Neural cell (in vitro differentiated cells): ENCODE results near the gene PRKAG2. TPM values are rescaled to one million over a fixed set of nuclear protein-coding genes. Genes with fewer than 3 reads are reported as not detected.

ENCODE experiments used
- H2AFZ ChIP-seq: fragments of 200-600, 300-800 bp; sonication (generic), shearing (Covaris generic); 2 replicates; pipeline ENCODE4 v1.6.0; 2014; ENCODE audit warnings: low read depth, mild to moderate bottlenecking, antibody characterized with exemption, low read length, moderate library complexity
- H3F3A ChIP-seq: fragments of 200-600 bp; shearing (Covaris generic); 2 replicates; pipeline ENCODE4 v1.6.1; 2016; ENCODE audit warnings: mild to moderate bottlenecking, moderate library complexity, mixed read lengths, antibody characterized with exemption, low read length; ENCODE audit not compliant: insufficient read depth, poor library complexity, severe bottlenecking
- H3K27ac ChIP-seq: fragments of 200-600, 300-800 bp; sonication (generic), shearing (Covaris generic); 2 replicates; pipeline ENCODE4 v1.5.1; 2014; ENCODE audit warnings: mild to moderate bottlenecking, low read length, moderate library complexity
- H3K27me3 ChIP-seq: fragments of 300-800, 200-600 bp; sonication (generic), shearing (Covaris generic); 2 replicates; pipeline ENCODE4 v1.6.0; 2014; ENCODE audit warnings: mild to moderate bottlenecking, low read depth, low read length, moderate library complexity; ENCODE audit not compliant: insufficient read depth
- H3K36me3 ChIP-seq: fragments of 300-800, 200-600 bp; sonication (generic), shearing (Covaris generic); 2 replicates; pipeline ENCODE4 v1.5.1; 2014; ENCODE audit warnings: mild to moderate bottlenecking, antibody characterized with exemption, low read length, moderate library complexity; ENCODE audit not compliant: insufficient read depth
- H3K4me2 ChIP-seq: fragments of 300-800, 200-600 bp; sonication (generic), shearing (Covaris generic); 2 replicates; pipeline ENCODE4 v1.6.0; 2014; ENCODE audit warnings: mild to moderate bottlenecking, low read length
- H3K4me3 ChIP-seq: fragments of 300-800, 200-600 bp; sonication (generic), shearing (Covaris generic); 2 replicates; pipeline ENCODE4 v1.5.1; 2014; ENCODE audit warnings: mild to moderate bottlenecking, low read length, moderate library complexity
- H3K79me2 ChIP-seq: fragments of 200-600 bp; shearing (Covaris generic); replicated peaks from 2 replicates; pipeline ENCODE4 v1.6.0; 2014; ENCODE audit warnings: mild to moderate bottlenecking, low read length, moderate library complexity; ENCODE audit not compliant: insufficient read depth
- H3K9ac ChIP-seq: fragments of 300-800, 200-600 bp; sonication (generic), shearing (Covaris generic); 2 replicates; pipeline ENCODE4 v1.6.1; 2016; ENCODE audit warnings: mild to moderate bottlenecking, low read length, mixed read lengths
- H3K9me2 ChIP-seq: fragments of 200-600 bp; shearing (Covaris generic); 2 replicates; pipeline ENCODE4 v1.6.1; 2016; ENCODE audit warnings: mild to moderate bottlenecking, low read length, mixed read lengths; ENCODE audit not compliant: insufficient read depth
- H3K9me3 ChIP-seq: fragments of 200-600, 300-800 bp; sonication (generic), shearing (Covaris generic); 2 replicates; pipeline ENCODE4 v1.6.1; 2016; ENCODE audit warnings: mild to moderate bottlenecking, mixed run types, low read length, moderate library complexity, mixed read lengths
- H4K20me1 ChIP-seq: fragments of 200-600 bp; shearing (Covaris generic); 2 replicates; pipeline ENCODE4 v1.6.1; 2016; ENCODE audit warnings: mild to moderate bottlenecking, mixed run types; ENCODE audit not compliant: insufficient read depth
- EP300 ChIP-seq: fragments of 450-650 bp; conservative IDR thresholded peaks from 2 replicates; pipeline ENCODE4 v1.6.1; 2014; ENCODE audit warnings: antibody characterized with exemption, mild to moderate bottlenecking, moderate library complexity; ENCODE audit not compliant: poor library complexity, severe bottlenecking
- POLR2AphosphoS5 ChIP-seq: IDR thresholded peaks from 2 replicates; pipeline ENCODE4 v1.6.1; 2012
- polyA plus RNA-seq: library from polyadenylated mRNA; depleted of rRNA; stranded (reverse); fragments of >200 nt; gene quantifications from 2 replicates; pipeline ENCODE4 v1.2.3, GENCODE V29; 2014
- TF ChIP-seq, protein P1 (sequence below): IDR thresholded peaks from 2 replicates; pipeline ENCODE4 v1.6.1; 2012; ENCODE audit warnings: borderline replicate concordance
- TF ChIP-seq, protein P2 (sequence below): fragments of 450-650 bp; IDR thresholded peaks from 2 replicates; pipeline ENCODE4 v1.5.1; 2014; ENCODE audit warnings: antibody characterized with exemption, mild to moderate bottlenecking, moderate library complexity; ENCODE audit not compliant: poor library complexity, severe bottlenecking

PRKAG2 gene
- polyA plus RNA-seq, 1 donor from 2014 or later: 22.9 TPM

DNA sequence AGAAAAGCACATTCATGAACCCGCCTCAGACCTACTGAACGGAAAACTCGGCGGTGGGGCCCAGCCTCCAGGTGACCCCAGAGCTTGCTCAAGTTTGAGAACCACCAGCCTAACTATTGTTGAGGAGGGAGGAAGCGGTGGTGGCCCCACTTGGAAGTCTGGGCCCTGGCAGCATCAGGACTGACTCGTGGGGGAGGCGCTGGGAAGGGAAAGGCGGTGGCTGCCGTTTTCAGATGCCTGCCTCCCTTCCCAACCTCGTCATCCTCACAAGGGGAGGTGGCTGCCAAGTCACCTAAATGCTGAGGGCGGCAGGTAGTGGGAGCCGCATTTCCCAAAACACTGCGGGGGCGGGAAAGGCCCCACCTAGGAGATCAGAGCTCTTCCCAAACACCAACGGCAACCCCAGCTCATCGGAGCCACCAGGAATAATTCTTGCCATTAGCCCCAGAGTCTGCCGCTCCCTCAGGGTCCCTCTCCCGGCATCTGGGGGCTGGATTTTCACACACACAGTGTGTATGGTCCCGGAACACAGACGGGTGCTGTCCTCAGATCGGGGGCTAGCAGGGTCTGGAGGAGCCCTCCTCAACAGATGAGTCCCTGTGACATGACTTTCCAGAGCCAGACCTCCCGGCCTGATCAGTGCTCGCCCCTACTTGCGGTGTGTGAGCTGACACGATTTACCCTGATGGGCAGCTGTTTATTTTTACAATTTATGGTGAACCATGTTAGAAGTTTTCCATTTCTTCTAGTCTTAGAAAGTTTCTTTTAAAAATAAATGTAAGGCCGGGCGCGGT, 31.3 kb downstream of the PRKAG2 start:
- Histone ChIP-seq H3K4me3 (no peak overlapping the region), H3K79me2 (no peaks in the 10 kb centered on the region), H3K9ac (no peak overlapping the region), H3K36me3 (no peaks in the 10 kb centered on the region), H3K27me3 (no peaks in the 10 kb centered on the region), H3F3A (no peaks in the 10 kb centered on the region), H2AFZ (no peak overlapping the region), H3K27ac (no peak overlapping the region), H3K9me2 (no peaks in the 10 kb centered on the region), H4K20me1 (no peaks in the 10 kb centered on the region), H3K4me2 (no peak overlapping the region), H3K9me3 (no peaks in the 10 kb centered on the region)
- TF ChIP-seq POLR2AphosphoS5: no peak

DNA sequence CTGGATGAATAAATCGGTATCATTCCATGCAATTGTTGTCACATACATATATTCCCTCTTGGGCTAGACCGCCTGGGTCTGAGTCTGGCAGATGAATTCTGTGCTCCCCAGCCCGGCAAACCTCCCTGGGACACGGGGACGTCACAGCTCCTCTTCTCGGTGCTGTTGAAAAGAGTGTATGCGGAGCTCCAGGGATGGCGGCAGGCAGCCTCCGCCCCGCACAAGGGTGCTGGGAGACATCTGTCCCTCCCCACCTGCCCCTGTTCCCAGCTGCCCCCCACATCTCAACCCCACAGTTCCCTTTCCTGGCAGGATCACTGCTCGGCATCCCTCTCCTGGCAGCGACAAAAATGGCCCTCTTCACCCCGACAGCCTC, 32.1 kb downstream of the PRKAG2 start:
- H3K9me2 ChIP-seq: no peaks in the 10 kb centered on the region

DNA sequence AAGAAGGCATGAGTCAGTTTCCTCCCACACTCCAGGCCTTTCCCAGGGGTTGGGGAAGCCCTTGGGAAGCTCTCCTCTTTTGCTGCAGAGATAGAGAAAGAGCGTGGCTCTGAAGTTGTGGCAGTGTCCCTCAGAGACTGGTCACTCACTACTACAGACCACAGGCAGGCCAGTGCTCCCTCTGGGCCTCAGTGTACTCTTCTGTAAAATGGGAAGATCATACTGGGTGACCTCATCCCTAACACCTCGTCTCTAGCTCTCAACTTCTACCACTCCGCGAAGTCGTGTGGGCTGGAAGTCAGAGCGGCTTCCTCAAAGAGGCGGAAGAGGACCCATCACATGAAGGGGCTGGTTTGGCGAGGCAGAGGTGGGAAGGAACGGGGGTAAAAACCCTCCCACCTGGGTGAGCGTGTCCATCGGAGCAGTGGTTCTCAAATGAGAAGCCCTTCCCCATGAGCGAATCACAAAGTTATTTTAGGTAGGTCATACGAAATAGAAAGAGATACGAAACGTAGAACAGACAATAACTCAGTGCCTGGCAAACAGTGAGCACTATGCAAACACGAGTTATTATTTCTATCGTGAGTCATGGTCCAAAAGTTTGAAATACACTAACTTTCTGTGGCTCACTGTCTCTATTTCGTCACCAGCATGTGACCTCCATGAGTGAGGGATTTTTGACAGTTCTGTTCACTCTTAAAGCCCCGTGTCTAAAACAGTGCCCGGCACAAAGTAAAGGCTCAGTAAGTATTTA, 32.7 kb downstream of the PRKAG2 start:
- Histone ChIP-seq H2AFZ (no peak overlapping the region), H3K27ac (no peak overlapping the region)

More for the DNA sequence above, 32.1 kb downstream of the PRKAG2 start:
- H4K20me1 ChIP-seq: no peaks in the 10 kb centered on the region
- H3K27ac ChIP-seq: no peak overlapping the region
- TF ChIP-seq, protein P1, sequence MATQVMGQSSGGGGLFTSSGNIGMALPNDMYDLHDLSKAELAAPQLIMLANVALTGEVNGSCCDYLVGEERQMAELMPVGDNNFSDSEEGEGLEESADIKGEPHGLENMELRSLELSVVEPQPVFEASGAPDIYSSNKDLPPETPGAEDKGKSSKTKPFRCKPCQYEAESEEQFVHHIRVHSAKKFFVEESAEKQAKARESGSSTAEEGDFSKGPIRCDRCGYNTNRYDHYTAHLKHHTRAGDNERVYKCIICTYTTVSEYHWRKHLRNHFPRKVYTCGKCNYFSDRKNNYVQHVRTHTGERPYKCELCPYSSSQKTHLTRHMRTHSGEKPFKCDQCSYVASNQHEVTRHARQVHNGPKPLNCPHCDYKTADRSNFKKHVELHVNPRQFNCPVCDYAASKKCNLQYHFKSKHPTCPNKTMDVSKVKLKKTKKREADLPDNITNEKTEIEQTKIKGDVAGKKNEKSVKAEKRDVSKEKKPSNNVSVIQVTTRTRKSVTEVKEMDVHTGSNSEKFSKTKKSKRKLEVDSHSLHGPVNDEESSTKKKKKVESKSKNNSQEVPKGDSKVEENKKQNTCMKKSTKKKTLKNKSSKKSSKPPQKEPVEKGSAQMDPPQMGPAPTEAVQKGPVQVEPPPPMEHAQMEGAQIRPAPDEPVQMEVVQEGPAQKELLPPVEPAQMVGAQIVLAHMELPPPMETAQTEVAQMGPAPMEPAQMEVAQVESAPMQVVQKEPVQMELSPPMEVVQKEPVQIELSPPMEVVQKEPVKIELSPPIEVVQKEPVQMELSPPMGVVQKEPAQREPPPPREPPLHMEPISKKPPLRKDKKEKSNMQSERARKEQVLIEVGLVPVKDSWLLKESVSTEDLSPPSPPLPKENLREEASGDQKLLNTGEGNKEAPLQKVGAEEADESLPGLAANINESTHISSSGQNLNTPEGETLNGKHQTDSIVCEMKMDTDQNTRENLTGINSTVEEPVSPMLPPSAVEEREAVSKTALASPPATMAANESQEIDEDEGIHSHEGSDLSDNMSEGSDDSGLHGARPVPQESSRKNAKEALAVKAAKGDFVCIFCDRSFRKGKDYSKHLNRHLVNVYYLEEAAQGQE: no peak
- TF ChIP-seq POLR2AphosphoS5: no peak
- no peak overlapping the region for H3K9ac ChIP-seq
- H2AFZ ChIP-seq: no peak overlapping the region
- no peaks in the 10 kb centered on the region for H3K9me3 ChIP-seq
- H3K36me3 ChIP-seq: no peaks in the 10 kb centered on the region
- H3K27me3 ChIP-seq: peaks cover 1% of the 10 kb centered on the region
- H3K79me2 ChIP-seq: no peaks in the 10 kb centered on the region
- H3K4me3 ChIP-seq: no peak overlapping the region
- H3K4me2 ChIP-seq: no peak overlapping the region
- H3F3A ChIP-seq: no peaks in the 10 kb centered on the region

More for the DNA sequence above, 32.7 kb downstream of the PRKAG2 start:
- H3K4me3 ChIP-seq: no peak overlapping the region
- H3K9me2 ChIP-seq: no peaks in the 10 kb centered on the region
- no peaks in the 10 kb centered on the region for H3F3A ChIP-seq
- no peaks in the 10 kb centered on the region for H3K9me3 ChIP-seq
- no peaks in the 10 kb centered on the region for H3K79me2 ChIP-seq
- no peaks in the 10 kb centered on the region for H4K20me1 ChIP-seq
- no peak overlapping the region for H3K9ac ChIP-seq
- H3K4me2 ChIP-seq: no peak overlapping the region
- H3K36me3 ChIP-seq: no peaks in the 10 kb centered on the region
- TF ChIP-seq EP300: no peak
- TF ChIP-seq, protein P2, sequence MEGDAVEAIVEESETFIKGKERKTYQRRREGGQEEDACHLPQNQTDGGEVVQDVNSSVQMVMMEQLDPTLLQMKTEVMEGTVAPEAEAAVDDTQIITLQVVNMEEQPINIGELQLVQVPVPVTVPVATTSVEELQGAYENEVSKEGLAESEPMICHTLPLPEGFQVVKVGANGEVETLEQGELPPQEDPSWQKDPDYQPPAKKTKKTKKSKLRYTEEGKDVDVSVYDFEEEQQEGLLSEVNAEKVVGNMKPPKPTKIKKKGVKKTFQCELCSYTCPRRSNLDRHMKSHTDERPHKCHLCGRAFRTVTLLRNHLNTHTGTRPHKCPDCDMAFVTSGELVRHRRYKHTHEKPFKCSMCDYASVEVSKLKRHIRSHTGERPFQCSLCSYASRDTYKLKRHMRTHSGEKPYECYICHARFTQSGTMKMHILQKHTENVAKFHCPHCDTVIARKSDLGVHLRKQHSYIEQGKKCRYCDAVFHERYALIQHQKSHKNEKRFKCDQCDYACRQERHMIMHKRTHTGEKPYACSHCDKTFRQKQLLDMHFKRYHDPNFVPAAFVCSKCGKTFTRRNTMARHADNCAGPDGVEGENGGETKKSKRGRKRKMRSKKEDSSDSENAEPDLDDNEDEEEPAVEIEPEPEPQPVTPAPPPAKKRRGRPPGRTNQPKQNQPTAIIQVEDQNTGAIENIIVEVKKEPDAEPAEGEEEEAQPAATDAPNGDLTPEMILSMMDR: no peak
- peaks cover 4% of the 10 kb centered on the region for H3K27me3 ChIP-seq
